Rectal smooth muscle tissue (tissue), 1 donor: Measurements from ENCODE around the gene KLF16.
"Not testable (repeated sequence)": the region's sequence is repeated elsewhere in the genome, so short reads cannot be mapped to it uniquely, and the experiment has no call there.

Experiments
- H3K27ac ChIP-seq: one replicate; pipeline ENCODE4 v1.7.0; 2013; ENCODE audit warnings: low read depth, low read length, inconsistent platforms
- H3K27me3 ChIP-seq: one replicate; pipeline ENCODE4 v1.7.0; 2013; ENCODE audit warnings: low read length; ENCODE audit not compliant: control insufficient read depth, insufficient read depth
- H3K36me3 ChIP-seq: one replicate; pipeline ENCODE4 v1.7.0; 2013; ENCODE audit warnings: low read length; ENCODE audit not compliant: control insufficient read depth, insufficient read depth
- H3K4me1 ChIP-seq: one replicate; pipeline ENCODE4 v1.7.0; 2013; ENCODE audit warnings: low read length; ENCODE audit not compliant: control insufficient read depth, insufficient read depth
- H3K4me3 ChIP-seq: one replicate; pipeline ENCODE4 v1.7.0; 2013; ENCODE audit warnings: low read length
- H3K9ac ChIP-seq: one replicate; pipeline ENCODE4 v1.7.0; 2013; ENCODE audit warnings: low read length

The KLF16 gene

DNA sequence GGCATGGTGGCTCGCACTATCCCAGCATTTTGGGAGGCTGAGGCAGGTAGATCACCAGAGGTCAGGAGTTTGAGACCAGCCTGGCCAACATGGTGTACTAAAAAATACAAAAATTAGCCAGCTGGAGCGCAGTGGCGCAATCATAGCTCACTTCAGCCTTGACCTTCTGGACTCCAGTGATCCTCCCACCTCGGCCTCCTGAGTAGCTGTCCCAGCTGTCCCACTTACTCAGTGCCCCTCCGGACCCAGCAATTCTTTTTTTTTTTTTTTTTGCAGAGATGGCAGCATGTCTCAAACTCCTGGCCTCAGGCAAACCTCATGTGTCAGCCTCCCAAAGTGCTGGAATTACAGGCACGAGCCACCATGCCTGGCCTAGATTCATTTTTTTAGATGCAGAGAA, 39.5 kb upstream of the KLF16 start:
- no peak overlapping the region for H3K27ac ChIP-seq
- no peak overlapping the region for H3K4me3 ChIP-seq
- H3K27me3 ChIP-seq, result no peaks in the 10 kb centered on the region
- H3K9ac ChIP-seq, result no peak overlapping the region
- no peaks in the 10 kb centered on the region for H3K36me3 ChIP-seq
- no peaks in the 10 kb centered on the region for H3K4me1 ChIP-seq

DNA sequence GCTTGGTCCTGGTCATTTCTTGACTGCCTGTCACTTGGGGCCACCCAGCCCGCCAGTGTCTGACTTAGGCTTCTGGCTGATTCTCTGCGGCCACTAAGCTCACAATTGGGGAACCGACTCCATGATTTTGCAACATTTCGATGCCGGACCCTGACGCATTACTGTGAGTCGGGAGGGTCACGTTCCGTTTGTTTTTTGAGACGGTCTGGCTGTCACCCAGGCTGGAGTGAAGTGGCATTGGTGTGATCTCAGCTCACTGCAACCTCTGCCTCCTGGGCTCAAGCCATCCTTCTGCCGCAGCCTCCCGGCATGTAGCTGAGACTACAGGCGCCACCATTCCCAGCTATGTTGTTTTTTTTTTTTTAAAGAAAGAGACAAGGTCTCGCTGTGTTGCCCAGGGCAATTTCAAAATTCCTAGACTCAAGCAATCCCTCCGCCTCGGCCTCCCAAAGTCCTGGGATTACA, 38.6 kb upstream of the KLF16 start:
- no peaks in the 10 kb centered on the region for H3K27me3 ChIP-seq

DNA sequence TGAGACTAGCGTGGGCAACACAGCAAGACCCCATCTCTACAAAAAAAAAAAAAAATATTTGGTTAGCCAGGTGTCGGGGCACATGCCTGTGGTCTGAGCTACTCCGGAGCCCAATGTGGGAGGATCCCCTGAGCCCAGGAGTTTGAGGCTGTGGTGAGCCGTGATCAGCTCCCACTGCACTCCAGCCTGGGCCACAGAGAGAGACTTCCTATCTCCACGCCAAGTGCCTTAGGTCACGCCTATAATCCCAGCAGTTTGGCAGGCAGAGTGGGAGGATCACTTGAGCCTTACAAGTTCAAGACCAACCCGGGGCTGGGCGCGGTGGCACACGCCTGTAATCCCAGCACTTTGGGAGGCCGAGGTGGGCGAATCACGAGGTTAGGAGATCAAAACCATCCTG, 33.1 kb upstream of the KLF16 start:
- Histone ChIP-seq H3K27me3 (no peaks in the 10 kb centered on the region), H3K27ac (no peak overlapping the region), H3K4me1 (no peaks in the 10 kb centered on the region), H3K4me3 (no peak overlapping the region), H3K36me3 (no peaks in the 10 kb centered on the region), H3K9ac (no peak overlapping the region)

More for the DNA sequence above, 38.6 kb upstream of the KLF16 start:
- Histone ChIP-seq H3K36me3 (no peaks in the 10 kb centered on the region), H3K4me3 (no peak overlapping the region), H3K27ac (no peak overlapping the region), H3K4me1 (no peaks in the 10 kb centered on the region), H3K9ac (no peak overlapping the region)

- Histone ChIP-seq H3K4me1 (no peaks in the 10 kb centered on the region), H3K27ac (no peak overlapping the region), H3K36me3 (no peaks in the 10 kb centered on the region), H3K27me3 (no peaks in the 10 kb centered on the region), H3K9ac (no peak overlapping the region), H3K4me3 (no peak overlapping the region)
Observed at GRCh38 chr19:1893791-1894190, 30.4 kb upstream of the KLF16 start.

GRCh38 chr19:1889907-1890306, 26.5 kb upstream of the KLF16 start:
- Histone ChIP-seq H3K27me3 (no peaks in the 10 kb centered on the region), H3K27ac (no peak overlapping the region), H3K36me3 (no peaks in the 10 kb centered on the region), H3K9ac (no peak overlapping the region), H3K4me1 (no peaks in the 10 kb centered on the region), H3K4me3 (no peak overlapping the region)

DNA sequence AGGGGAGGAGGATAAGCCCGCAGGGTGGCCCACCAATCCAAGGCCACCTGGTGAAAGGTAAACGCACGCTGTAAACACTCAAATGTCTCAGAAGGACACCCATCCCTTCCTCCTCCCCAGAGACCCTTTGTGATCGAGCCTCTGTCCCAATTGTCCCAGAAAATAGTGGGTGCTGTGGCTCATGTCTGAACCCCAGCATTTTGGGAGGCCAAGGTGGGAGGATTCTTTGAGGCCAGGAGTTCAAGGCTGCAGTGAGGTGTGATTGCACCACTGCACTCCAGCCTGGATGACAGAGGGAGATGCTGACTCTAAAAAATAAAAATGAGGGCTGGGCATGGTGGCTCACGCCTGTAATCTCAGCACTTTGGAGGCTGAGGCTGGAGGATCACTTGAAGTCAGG, 25.0 kb upstream of the KLF16 start:
- Histone ChIP-seq H3K36me3 (no peaks in the 10 kb centered on the region), H3K27ac (no peak overlapping the region), H3K4me1 (peaks cover 12% of the 10 kb centered on the region), H3K4me3 (no peak overlapping the region), H3K27me3 (no peaks in the 10 kb centered on the region), H3K9ac (no peak overlapping the region)

- H3K36me3 ChIP-seq, H3K27me3 ChIP-seq, H3K27ac ChIP-seq, H3K9ac ChIP-seq, H3K4me3 ChIP-seq: not testable (repeated sequence)
- H3K4me1 ChIP-seq, result peaks cover 21% of the 10 kb centered on the region
Observed at GRCh38 chr19:1886360-1886759, 23.0 kb upstream of the KLF16 start.

DNA sequence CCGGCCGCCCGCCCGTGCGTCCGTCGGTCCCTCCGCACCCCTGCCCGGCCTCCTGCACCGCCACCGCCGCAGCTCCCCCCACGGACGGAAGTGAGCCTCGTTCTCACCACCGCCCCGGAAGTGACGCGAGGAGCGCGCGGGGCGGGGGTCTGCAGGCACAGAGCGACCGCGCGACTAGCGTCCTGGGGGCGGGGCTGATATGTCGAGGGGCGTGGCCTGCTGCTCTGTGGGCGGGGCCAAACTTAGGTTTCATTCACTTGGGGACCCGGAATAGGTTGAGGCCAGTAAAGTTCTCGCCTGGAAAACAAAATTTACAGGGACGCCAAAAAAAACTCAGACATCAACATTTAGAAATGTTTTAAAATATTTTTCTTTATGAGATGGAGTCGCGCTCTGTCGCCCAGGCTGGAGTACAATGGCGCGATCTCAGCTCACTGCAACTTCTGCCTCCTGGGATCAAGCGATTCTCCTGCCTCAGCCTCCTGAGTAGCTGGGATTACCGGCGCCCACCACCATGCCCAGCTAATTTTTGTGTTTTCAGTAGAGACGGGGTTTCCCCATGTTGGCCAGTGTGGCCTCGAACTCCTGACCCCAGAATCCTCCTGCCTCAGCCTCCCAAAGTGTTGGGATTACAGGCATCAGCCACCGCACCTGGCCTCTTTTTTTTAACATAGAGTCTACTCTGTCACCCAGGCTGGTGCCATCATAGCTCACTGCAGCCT, 22.2 kb upstream of the KLF16 start, which contains the start of gene ABHD17A:
TSS of gene ABHD17A (minus strand) at position 99 of the 722 bp plus-strand sequence. CDS start 3,930 bp downstream, outside the sequence.
- peaks cover 21% of the 10 kb centered on the region for H3K4me1 ChIP-seq
- H3K27me3 ChIP-seq, result not testable (repeated sequence)

GRCh38 chr19:1884719-1885334, 21.4 kb upstream of the KLF16 start:
- peak overlapping the region; percentile 74 for H3K9ac ChIP-seq
- peak overlapping the region; percentile 92 for H3K4me3 ChIP-seq
- H3K36me3 ChIP-seq, result peaks cover 10% of the 10 kb centered on the region
- H3K27me3 ChIP-seq, result no peaks in the 10 kb centered on the region
- peaks cover 21% of the 10 kb centered on the region for H3K4me1 ChIP-seq
- H3K27ac ChIP-seq, result peak overlapping the region; percentile 56

More for the DNA sequence above, 22.2 kb upstream of the KLF16 start, which contains the start of gene ABHD17A:
- H3K36me3 ChIP-seq, result not testable (repeated sequence)
- H3K9ac ChIP-seq, result peak within 1 kb of the TSS; percentile 74
- peak within 1 kb of the TSS; percentile 56 for H3K27ac ChIP-seq
- H3K4me3 ChIP-seq, result peak within 1 kb of the TSS; percentile 92

GRCh38 chr19:1884291-1884718, 20.9 kb upstream of the KLF16 start:
- Histone ChIP-seq H3K9ac (peak overlapping the region; percentile 74), H3K27ac (no peak overlapping the region), H3K36me3 (peaks cover 10% of the 10 kb centered on the region), H3K4me3 (peak overlapping the region; percentile 92), H3K4me1 (peaks cover 21% of the 10 kb centered on the region), H3K27me3 (no peaks in the 10 kb centered on the region)

DNA sequence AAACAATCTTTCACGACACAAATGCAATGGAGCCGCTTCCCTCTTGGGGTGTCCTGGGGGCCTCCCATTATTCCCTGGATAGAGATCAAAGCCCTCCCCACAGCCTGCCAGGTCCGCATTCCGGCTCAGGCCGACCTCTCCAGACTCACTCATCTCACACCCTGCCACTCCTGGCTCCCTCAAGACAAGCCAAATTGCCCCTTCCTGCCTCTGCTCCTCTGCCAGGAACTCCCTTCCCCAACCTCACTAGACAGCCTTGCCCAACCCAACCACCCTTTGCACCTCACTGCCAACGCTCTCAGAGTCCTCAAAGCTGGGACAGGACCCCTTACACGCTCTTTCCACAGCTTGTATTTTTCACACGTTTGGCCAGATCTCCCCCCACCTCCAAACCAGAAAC, 20.4 kb upstream of the KLF16 start:
- H3K4me1 ChIP-seq, result peaks cover 21% of the 10 kb centered on the region
- peak overlapping the region; percentile 10 for H3K9ac ChIP-seq
- H3K4me3 ChIP-seq, result peak overlapping the region; percentile 92
- H3K27me3 ChIP-seq, result no peaks in the 10 kb centered on the region
- H3K36me3 ChIP-seq, result peaks cover 10% of the 10 kb centered on the region
- no peak overlapping the region for H3K27ac ChIP-seq

DNA sequence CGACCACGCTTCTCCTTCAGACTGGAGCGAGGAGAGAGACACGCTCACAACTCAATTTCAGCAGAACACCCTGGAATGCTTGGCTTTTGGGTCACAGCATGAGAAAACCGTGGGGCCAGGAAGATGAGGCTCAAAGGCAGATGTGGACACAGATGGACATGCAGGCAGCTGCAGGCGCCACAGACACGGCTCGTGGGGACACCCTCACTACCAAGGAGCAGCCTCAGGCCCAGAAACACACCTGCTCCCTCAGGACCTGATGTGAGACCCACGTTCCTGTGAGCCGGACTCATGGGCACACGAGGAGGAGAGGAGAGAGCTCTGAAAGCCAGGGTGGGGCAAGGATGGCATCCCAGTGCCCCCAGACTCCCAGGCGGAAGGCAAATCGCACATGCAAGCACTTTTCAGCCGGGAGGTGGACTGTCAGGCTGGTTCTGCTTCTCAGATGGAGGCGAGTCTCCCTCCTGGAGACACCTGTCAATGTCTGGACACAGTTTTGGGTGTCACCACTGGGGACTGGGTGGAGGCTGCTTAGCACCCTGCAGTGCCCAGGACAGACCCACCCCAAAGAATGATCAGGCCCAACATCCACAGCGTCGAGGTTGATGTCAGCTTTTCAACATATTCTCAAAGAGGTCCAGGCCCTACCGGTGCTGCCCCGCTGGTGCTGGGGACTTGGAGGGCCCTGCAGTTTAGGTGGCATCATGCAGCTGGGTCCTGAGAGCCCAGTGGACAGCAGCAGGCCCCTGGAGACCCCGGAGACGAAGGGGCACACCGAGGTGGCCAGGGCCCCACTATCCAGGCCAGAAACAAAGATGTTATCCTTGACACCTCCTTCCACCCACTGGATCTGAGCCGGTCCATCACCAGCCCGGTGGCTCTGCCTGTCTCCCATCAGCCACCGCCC, 19.7 kb upstream of the KLF16 start:
- peaks cover 10% of the 10 kb centered on the region for H3K36me3 ChIP-seq
- peaks cover 21% of the 10 kb centered on the region for H3K4me1 ChIP-seq
- H3K27ac ChIP-seq, result no peak overlapping the region
- peak overlapping the region; percentile 92 for H3K4me3 ChIP-seq
- peak overlapping the region; percentile 13 for H3K9ac ChIP-seq
- H3K27me3 ChIP-seq, result no peaks in the 10 kb centered on the region
